ENCODE measurements around the gene YLPM1. TPM values are rescaled to one million over a fixed set of nuclear protein-coding genes. Genes with fewer than 3 reads are reported as not detected.

YLPM1 gene
- total RNA-seq, 1 donor from 2014 or later = 88.3 TPM

DNA sequence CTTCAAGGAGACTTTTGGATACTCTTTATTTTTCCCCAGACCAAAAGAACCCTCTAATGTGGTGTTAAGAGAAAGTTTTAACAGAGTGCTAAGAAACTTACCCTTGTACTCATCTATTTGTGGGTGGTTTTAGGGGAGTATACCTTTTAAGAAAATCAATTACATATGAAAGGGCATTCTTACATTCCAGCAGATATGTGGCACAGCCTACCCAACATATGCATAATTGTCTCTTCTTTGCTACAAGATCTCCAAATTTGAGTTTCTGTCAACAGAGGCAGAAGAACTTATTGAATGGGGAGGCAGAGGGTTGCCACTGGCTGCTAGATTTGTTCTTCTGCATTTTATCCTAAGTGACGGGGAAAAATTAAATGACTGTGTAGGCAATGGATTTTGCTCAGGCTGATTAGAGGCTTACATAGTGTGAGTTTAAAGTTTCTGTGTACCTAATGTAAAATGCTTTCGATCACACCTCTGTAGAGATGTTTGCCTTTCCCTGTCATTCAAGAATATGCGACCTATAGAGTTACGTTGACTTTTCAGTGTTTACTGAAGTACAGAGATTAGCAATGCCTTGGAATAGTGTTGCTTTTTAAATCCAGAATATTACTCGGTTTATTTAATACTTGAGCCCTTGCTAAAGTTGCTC lies 58.3 kb downstream of the YLPM1 start:
- Mint-ChIP-seq H3K4me3 (ENCODE audit: unreplicated experiment) (no peak overlapping the region), H3K9me3 (ENCODE audit: unreplicated experiment) (no peaks in the 10 kb centered on the region)

DNA sequence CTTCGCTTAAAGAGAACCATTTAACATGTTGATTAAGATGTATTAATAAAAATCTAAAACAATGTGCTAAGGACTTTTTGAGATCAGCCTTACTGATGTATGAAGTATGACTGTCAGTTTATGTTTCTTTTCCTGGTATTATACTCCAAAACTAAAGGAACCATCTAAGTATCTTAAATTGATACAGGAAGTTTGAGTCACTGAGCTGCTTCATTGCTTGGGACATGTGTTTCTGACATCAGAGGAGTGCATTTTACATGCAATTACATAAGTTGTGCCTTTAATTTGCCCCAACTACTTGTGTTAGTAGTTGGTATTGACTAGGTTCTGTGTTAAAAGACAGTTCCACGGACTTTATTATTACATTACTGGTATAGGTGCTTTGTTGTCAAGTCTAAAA lies 61.9 kb downstream of the YLPM1 start:
- peak overlapping the region; percentile 14 for H3K27ac Mint-ChIP-seq (ENCODE audit: unreplicated experiment)
- no peaks in the 10 kb centered on the region for H3K9me3 Mint-ChIP-seq (ENCODE audit: unreplicated experiment)
- no peak for DNase-seq (ENCODE audit: extremely low spot score, unreplicated experiment)
- no peak overlapping the region for H3K4me3 Mint-ChIP-seq (ENCODE audit: unreplicated experiment)
- H3K4me1 Mint-ChIP-seq (ENCODE audit: unreplicated experiment) = no peaks in the 10 kb centered on the region
- no peaks in the 10 kb centered on the region for H3K27me3 Mint-ChIP-seq (ENCODE audit: unreplicated experiment)
- TF ChIP-seq CTCF (IDR thresholded peaks at IDR 0.05) = no peak
- H3K36me3 Mint-ChIP-seq (ENCODE audit: unreplicated experiment) = peaks cover 52% of the 10 kb centered on the region

More for the DNA sequence above, 58.3 kb downstream of the YLPM1 start:
- Mint-ChIP-seq H3K4me1 (ENCODE audit: unreplicated experiment) (no peaks in the 10 kb centered on the region), H3K27ac (ENCODE audit: unreplicated experiment) (no peak overlapping the region), H3K27me3 (ENCODE audit: unreplicated experiment) (no peaks in the 10 kb centered on the region), H3K36me3 (ENCODE audit: unreplicated experiment) (peaks cover 56% of the 10 kb centered on the region)
- no peak for TF ChIP-seq CTCF (IDR thresholded peaks at IDR 0.05)
- no peak for DNase-seq (ENCODE audit: extremely low spot score, unreplicated experiment)

DNA sequence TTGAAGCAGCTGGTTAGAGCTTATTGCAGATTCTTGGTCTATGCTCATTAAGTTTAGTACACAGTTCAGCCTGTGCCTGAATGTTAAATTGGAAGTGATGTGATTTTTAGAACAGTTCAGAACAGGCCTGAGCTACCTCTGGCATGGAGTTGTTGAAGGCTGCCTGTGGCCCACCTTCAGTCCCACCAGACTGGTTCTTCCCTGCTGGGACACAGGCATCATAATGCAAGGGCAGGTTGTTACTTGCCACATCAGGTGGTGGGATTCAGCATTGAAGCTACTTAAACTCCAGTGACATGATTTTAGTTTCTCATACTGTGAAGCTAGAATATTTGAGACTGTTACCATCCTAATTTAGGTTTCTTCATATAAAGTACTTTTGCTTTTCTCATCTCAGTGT lies 63.5 kb downstream of the YLPM1 start:
- Mint-ChIP-seq H3K9me3 (ENCODE audit: unreplicated experiment) (no peaks in the 10 kb centered on the region), H3K4me3 (ENCODE audit: unreplicated experiment) (no peak overlapping the region), H3K4me1 (ENCODE audit: unreplicated experiment) (no peaks in the 10 kb centered on the region), H3K36me3 (ENCODE audit: unreplicated experiment) (peaks cover 43% of the 10 kb centered on the region), H3K27ac (ENCODE audit: unreplicated experiment) (no peak overlapping the region), H3K27me3 (ENCODE audit: unreplicated experiment) (no peaks in the 10 kb centered on the region)
- no peak for DNase-seq (ENCODE audit: extremely low spot score, unreplicated experiment)
- no peak for TF ChIP-seq CTCF (IDR thresholded peaks at IDR 0.05)

- no peaks in the 10 kb centered on the region for H3K9me3 Mint-ChIP-seq (ENCODE audit: unreplicated experiment)
- DNase-seq (ENCODE audit: extremely low spot score, unreplicated experiment) = no peak
- H3K4me1 Mint-ChIP-seq (ENCODE audit: unreplicated experiment) = peaks cover 5% of the 10 kb centered on the region
- no peaks in the 10 kb centered on the region for H3K27me3 Mint-ChIP-seq (ENCODE audit: unreplicated experiment)
- H3K4me3 Mint-ChIP-seq (ENCODE audit: unreplicated experiment) = no peak overlapping the region
- peaks cover 32% of the 10 kb centered on the region for H3K36me3 Mint-ChIP-seq (ENCODE audit: unreplicated experiment)
- H3K27ac Mint-ChIP-seq (ENCODE audit: unreplicated experiment) = no peak overlapping the region
- no peak for TF ChIP-seq CTCF (IDR thresholded peaks at IDR 0.05)
Measured at GRCh38 chr14:74829251-74829650, 66.1 kb downstream of the YLPM1 start.

GRCh38 chr14:74832849-74833248 lies 69.7 kb downstream of the YLPM1 start:
- no peak for TF ChIP-seq CTCF (IDR thresholded peaks at IDR 0.05)
- no peaks in the 10 kb centered on the region for H3K9me3 Mint-ChIP-seq (ENCODE audit: unreplicated experiment)
- H3K27me3 Mint-ChIP-seq (ENCODE audit: unreplicated experiment) = no peaks in the 10 kb centered on the region
- H3K36me3 Mint-ChIP-seq (ENCODE audit: unreplicated experiment) = peaks cover 19% of the 10 kb centered on the region
- no peak overlapping the region for H3K4me3 Mint-ChIP-seq (ENCODE audit: unreplicated experiment)
- H3K4me1 Mint-ChIP-seq (ENCODE audit: unreplicated experiment) = peaks cover 38% of the 10 kb centered on the region
- no peak overlapping the region for H3K27ac Mint-ChIP-seq (ENCODE audit: unreplicated experiment)
- no peak for DNase-seq (ENCODE audit: extremely low spot score, unreplicated experiment)

Measured in osteocyte (in vitro differentiated cells).